NCI-H2227 treated with DMSO at 0.1 percent for 48 hours (cell line): ENCODE results near the gene DPRX.
"Not testable (repeated sequence)": the region's sequence is repeated elsewhere in the genome, so short reads cannot be mapped to it uniquely, and the experiment has no call there.

Experiments
- DNase-seq: peaks from one replicate; lab custom pipeline; 2025; lab: John Stamatoyannopoulos, UW

DPRX gene

GRCh38 chr19:53646144-53646543 lies 14.3 kb downstream of the DPRX start:
- no peak for DNase-seq

GRCh38 chr19:53647350-53647749 lies 15.6 kb downstream of the DPRX start:
- DNase-seq = no peak

GRCh38 chr19:53647792-53648191 lies 16.0 kb downstream of the DPRX start:
- DNase-seq = no peak

GRCh38 chr19:53649746-53650593 lies 18.2 kb downstream of the DPRX start:
- no peak for DNase-seq

- no peak for DNase-seq
These were observed 20.7 kb downstream of the DPRX start for GRCh38 chr19:53652476-53652875.

- no peak for DNase-seq
These were observed 23.4 kb downstream of the DPRX start for GRCh38 chr19:53655042-53655665.

- no peak for DNase-seq
These were observed 25.5 kb downstream of the DPRX start for GRCh38 chr19:53657330-53657729.

GRCh38 chr19:53657778-53658177 lies 26.0 kb downstream of the DPRX start:
- no peak for DNase-seq

- peak; percentile 9 for DNase-seq
These were observed 27.5 kb downstream of the DPRX start for GRCh38 chr19:53659292-53659691.

- no peak for DNase-seq
These were observed 28.8 kb downstream of the DPRX start for GRCh38 chr19:53660584-53660983.

GRCh38 chr19:53662209-53662608 lies 30.4 kb downstream of the DPRX start:
- no peak for DNase-seq

GRCh38 chr19:53664152-53664551 lies 32.4 kb downstream of the DPRX start:
- DNase-seq = no peak

- no peak for DNase-seq
These were observed 33.0 kb downstream of the DPRX start for GRCh38 chr19:53664760-53665159.

GRCh38 chr19:53666331-53666730 lies 34.5 kb downstream of the DPRX start:
- not testable (repeated sequence) for DNase-seq

GRCh38 chr19:53668804-53669203 lies 37.0 kb downstream of the DPRX start:
- not testable (repeated sequence) for DNase-seq

GRCh38 chr19:53670345-53670744 lies 38.5 kb downstream of the DPRX start:
- no peak for DNase-seq

- no peak for DNase-seq
These were observed 39.9 kb downstream of the DPRX start for GRCh38 chr19:53671663-53672062.
